HG02943 (cell line): ENCODE measurements around the gene TMEM169.
A peak's percentile ranks its signal among the peaks of the same experiment; 100 is the strongest.

Source experiments
- ATAC-seq: cut with Tn5 transposase; IDR thresholded peaks from one replicate; pipeline ENCODE4 v1.9.1; 2021; ENCODE audit warnings: mild to moderate bottlenecking, low read depth, moderate library complexity; ENCODE audit not compliant: unreplicated experiment

Gene TMEM169

GRCh38 chr2:216081487-216082116 lies at the start of gene TMEM169, which contains the start of gene PECR:
TSS of gene TMEM169 (plus strand) at chr2:216081919. CDS start at chr2:216095964, 14,045 bp downstream.
TSS of gene PECR (minus strand) at chr2:216081809. CDS start at chr2:216081741, 68 bp downstream.
- peak; percentile 89 for ATAC-seq

- peak; percentile 62 for ATAC-seq
These were observed 49.6 kb upstream of the TMEM169 start for GRCh38 chr2:216031960-216032689.

- ATAC-seq = peak; percentile 42
These were observed 48.3 kb upstream of the TMEM169 start for GRCh38 chr2:216033403-216033802.

GRCh38 chr2:216034065-216034464 lies 47.7 kb upstream of the TMEM169 start:
- peak; percentile 44 for ATAC-seq

GRCh38 chr2:216039918-216040317 lies 41.8 kb upstream of the TMEM169 start:
- no peak for ATAC-seq

- ATAC-seq = no peak
These were observed 40.3 kb upstream of the TMEM169 start for GRCh38 chr2:216041438-216041837.

GRCh38 chr2:216043949-216044348 lies 37.8 kb upstream of the TMEM169 start:
- ATAC-seq = no peak

GRCh38 chr2:216044883-216045486 lies 36.7 kb upstream of the TMEM169 start:
- no peak for ATAC-seq

GRCh38 chr2:216047397-216047796 lies 34.3 kb upstream of the TMEM169 start:
- no peak for ATAC-seq

- no peak for ATAC-seq
These were observed 32.3 kb upstream of the TMEM169 start for GRCh38 chr2:216049452-216049851.

GRCh38 chr2:216051350-216051749 lies 30.4 kb upstream of the TMEM169 start:
- no peak for ATAC-seq

- ATAC-seq = no peak
These were observed 29.3 kb upstream of the TMEM169 start for GRCh38 chr2:216052420-216052819.

- ATAC-seq = no peak
These were observed 26.0 kb upstream of the TMEM169 start for GRCh38 chr2:216055680-216056079.

- no peak for ATAC-seq
These were observed 25.0 kb upstream of the TMEM169 start for GRCh38 chr2:216056739-216057138.

GRCh38 chr2:216057688-216058193 lies 24.0 kb upstream of the TMEM169 start:
- peak; percentile 87 for ATAC-seq

GRCh38 chr2:216059233-216059834 lies 22.4 kb upstream of the TMEM169 start:
- no peak for ATAC-seq

- no peak for ATAC-seq
These were observed 17.6 kb upstream of the TMEM169 start for GRCh38 chr2:216064014-216064630.

- no peak for ATAC-seq
These were observed 17.1 kb upstream of the TMEM169 start for GRCh38 chr2:216064665-216065064.

GRCh38 chr2:216066230-216066629 lies 15.5 kb upstream of the TMEM169 start:
- ATAC-seq = no peak

- no peak for ATAC-seq
These were observed 12.7 kb upstream of the TMEM169 start for GRCh38 chr2:216069028-216069427.
